Stimulated activated CD8-positive, alpha-beta memory T cell treated with anti-CD3 and anti-CD28 coated beads, Interleukin-7, amount 100 ng/mL, for 1 hour (primary cell): ENCODE measurements around the gene KRTCAP3.
"Not testable (repeated sequence)": the region's sequence is repeated elsewhere in the genome, so short reads cannot be mapped to it uniquely, and the experiment has no call there.

Experiments
- DNase-seq, 2 donors: peaks; one replicate each; pipeline ENCODE4 v3.0.0-alpha.2; 2020; ENCODE audit warnings: low read depth in 2 of 2

The KRTCAP3 gene, protein sequence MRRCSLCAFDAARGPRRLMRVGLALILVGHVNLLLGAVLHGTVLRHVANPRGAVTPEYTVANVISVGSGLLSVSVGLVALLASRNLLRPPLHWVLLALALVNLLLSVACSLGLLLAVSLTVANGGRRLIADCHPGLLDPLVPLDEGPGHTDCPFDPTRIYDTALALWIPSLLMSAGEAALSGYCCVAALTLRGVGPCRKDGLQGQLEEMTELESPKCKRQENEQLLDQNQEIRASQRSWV

DNA sequence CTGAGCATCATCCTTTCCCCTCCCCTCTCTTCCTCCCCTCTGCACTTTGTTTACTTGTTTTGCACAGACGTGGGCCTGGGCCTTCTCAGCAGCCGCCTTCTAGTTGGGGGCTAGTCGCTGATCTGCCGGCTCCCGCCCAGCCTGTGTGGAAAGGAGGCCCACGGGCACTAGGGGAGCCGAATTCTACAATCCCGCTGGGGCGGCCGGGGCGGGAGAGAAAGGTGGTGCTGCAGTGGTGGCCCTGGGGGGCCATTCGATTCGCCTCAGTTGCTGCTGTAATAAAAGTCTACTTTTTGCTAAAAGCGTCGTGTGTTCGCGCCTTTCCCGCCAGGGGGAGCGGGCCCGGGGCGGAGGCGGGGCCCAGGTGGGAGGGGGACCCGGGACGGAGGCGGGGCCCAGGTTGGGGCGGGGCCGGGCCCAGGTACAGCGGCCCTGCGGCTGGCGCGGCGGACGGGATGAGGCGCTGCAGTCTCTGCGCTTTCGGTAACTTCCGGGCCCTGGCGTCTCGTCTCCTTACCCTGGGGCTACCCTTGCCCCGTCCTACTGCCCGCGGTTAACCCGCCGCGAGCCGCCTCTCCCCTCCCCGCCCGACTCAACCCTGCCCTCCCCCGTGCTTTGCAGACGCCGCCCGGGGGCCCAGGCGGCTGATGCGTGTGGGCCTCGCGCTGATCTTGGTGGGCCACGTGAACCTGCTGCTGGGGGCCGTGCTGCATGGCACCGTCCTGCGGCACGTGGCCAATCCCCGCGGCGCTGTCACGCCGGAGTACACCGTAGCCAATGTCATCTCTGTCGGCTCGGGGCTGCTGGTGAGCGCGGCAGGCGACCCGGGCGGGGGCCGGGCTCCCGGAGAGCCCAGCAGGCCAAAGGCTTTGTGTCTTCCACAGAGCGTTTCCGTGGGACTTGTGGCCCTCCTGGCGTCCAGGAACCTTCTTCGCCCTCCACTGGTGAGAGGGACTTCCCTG, at the start of gene KRTCAP3:
Gene KRTCAP3 (plus strand): TSS at position 424 of the 962 bp plus-strand sequence. CDS start 32 bp downstream, at position 456.
- no peak for DNase-seq

DNA sequence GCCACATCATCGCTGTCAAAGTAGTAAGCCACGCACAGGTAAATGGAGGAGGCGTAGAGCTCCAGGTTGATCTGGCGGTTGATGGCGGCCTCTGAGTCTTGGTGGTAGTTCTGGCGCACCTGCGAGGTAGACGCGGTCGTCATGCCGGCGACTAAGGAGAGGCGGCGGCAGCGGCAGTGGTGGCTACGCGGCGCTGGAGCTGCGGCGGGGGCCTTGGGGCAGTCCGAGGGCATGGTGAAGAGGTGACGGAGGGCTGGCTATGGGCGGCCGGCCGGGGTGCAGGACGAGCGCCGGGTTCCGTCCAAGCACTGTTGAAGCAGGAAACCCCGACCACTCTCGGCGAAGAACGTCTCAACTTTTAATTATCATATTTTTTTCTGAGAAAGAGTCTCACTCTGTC, 49.0 kb upstream of the KRTCAP3 start:
- no peak for DNase-seq

DNA sequence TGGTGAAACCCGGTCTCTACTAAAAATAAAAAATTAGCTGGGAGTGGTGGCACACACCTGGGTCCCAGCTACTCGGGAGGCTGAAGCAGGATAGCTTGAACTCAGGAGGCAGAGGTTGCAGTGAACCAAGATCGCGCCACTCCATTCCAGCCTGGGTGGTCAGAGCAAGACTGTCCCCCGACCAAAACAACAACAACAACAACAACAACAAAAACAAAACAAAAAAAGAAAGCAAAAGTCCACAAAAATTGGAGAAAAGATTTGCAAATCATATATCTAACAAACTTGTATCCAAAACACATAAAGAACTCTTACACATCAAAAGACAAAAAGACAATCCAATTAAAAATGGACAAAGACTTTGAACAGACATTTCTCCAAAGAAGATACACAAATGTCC, 43.2 kb upstream of the KRTCAP3 start:
- no peak for DNase-seq

- DNase-seq: no peak
Observed at GRCh38 chr2:27400348-27401135, 41.6 kb upstream of the KRTCAP3 start.

- DNase-seq: no peak
Observed at GRCh38 chr2:27407798-27408491, 34.2 kb upstream of the KRTCAP3 start.

GRCh38 chr2:27408601-27409320, 33.4 kb upstream of the KRTCAP3 start:
- DNase-seq: no peak

- peak; percentile 96 for DNase-seq
Observed at GRCh38 chr2:27409321-27410073, 32.7 kb upstream of the KRTCAP3 start, which contains the start of gene PPM1G. Gene PPM1G (minus strand): TSS chr2:27409591. CDS start chr2:27409422, 169 bp downstream.

DNA sequence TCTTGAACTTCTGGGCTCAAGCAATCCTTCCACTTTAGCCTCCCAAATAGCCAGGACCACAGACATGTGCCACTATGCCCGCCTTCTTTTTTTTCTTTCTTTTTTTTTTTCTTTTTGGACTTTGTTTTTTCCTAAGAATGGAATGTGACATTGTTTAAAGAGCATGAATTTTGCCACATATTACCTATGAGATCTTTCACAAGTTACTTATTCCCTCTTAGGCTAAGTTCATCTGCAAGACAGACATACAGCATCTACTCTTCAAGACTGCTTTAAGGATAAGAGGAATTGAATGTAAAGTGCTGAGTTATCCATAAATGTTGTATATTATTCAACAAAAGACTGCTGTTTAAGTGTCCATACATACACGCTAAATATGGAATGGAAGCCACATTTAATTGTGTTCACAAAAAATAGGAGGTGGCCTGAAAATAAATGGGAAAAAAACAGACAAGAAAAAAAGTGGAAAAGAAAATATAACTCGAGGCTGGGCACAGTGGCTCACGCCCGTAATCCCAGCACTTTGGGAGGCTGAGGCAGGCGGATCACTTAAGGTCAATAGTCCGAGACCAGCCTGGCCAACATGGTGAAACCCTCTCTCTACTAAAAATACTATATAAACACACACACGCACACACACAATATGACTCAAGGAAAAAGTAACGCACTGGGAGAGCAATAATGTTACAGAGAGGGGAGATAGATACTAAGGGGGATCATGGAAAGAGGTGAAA, 29.6 kb upstream of the KRTCAP3 start:
- no peak for DNase-seq

GRCh38 chr2:27416151-27416550, 26.0 kb upstream of the KRTCAP3 start:
- no peak for DNase-seq

- no peak for DNase-seq
Observed at GRCh38 chr2:27420996-27421395, 21.2 kb upstream of the KRTCAP3 start.

- DNase-seq: no peak
Observed at GRCh38 chr2:27421660-27422250, 20.4 kb upstream of the KRTCAP3 start.

GRCh38 chr2:27422958-27423357, 19.2 kb upstream of the KRTCAP3 start:
- DNase-seq: no peak

- DNase-seq: not testable (repeated sequence)
Observed at GRCh38 chr2:27425039-27425438, 17.1 kb upstream of the KRTCAP3 start.

DNA sequence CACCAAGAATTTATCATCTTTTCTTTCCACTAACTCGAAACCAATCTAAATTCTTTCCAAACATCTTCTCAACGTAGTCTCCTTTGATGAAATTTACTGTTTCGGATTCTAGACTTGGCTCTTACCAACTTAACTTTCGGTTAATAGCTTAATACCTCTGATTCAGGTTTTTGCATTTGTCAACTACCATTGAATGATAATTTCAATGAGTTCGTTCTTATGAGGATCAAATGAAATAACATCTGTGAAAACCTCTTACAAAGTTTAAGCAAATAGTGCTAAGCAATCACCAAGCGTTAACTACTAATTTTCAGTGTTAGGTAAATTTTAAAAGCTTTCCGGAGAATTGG, 14.3 kb upstream of the KRTCAP3 start:
- no peak for DNase-seq

DNA sequence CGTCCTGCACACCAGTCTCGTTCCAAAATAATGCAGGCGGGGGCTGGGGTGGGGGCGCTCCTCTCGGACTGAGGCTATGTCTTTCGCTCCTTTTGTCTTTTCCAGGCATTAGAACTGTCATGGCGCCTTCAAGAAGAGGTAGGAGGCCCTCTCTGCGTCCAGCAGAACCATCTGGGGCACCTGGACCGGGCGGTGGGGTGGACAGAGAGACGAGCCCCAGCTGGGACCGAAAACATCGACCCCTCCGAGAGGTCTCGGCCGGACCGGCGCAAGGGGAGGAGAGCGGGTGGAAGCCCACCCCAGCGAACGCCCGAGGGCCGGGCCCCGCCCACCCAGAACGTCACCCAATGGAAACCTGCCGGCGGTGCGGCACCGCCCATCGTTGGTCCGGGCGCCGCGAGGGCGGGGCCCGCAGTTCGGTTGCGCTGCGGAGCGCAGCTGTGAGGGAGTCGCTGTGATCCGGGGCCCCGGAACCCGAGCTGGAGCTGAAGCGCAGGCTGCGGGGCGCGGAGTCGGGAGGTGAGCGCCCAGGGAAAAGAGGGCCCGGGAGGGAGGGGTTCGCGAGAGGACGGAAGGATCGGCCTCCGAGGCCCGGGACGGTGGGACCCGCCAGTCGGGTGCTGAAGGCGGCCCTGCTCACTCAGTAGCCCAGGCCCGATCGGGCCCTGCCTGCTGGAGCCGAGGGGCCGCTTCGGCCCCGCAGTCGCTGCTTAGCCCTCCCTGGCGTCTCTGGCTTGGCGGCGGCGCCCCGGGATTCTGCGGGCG, 13.8 kb upstream of the KRTCAP3 start, which contains the start of gene NRBP1:
Gene NRBP1 (plus strand): TSS at position 419 of the 765 bp plus-strand sequence. CDS start 4,643 bp downstream, outside the sequence.
- peak; percentile 78 to 86 for DNase-seq

DNA sequence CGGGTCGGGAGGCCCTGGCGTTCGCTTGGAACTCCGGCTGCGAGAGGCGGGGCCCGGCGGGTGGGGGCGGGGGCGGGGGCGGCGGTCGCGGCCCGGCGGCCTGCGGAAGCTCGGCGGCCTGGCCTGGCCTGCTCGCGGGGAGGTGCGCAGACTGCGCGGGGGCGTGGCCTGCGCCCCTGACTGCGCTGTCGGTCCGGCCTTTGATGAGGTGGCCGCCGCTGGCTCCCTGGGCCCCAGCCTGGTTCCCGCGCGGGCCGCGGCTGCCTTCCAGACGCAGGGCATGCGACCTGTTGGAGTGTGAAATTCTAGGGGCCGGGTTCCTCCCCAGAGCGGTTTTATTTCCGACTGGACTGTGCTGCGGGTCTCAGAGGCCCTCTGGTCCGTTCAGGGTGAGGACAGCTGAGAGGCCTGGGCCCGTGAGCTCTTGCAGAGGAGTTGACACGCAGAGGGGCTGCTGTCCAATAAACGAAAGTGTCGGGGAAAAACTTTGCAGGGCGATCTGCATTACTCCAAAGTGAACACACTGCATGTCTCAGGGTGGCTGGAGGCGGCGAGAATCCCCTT, 13.1 kb upstream of the KRTCAP3 start:
- peak; percentile 45 to 52 for DNase-seq

GRCh38 chr2:27431395-27431794, 10.8 kb upstream of the KRTCAP3 start:
- DNase-seq: no peak

- DNase-seq: no peak
Observed at GRCh38 chr2:27435628-27436027, 6.6 kb upstream of the KRTCAP3 start.
